ENCODE data around the gene WDR73. TPM values are rescaled to one million over a fixed set of nuclear protein-coding genes. Genes with fewer than 3 reads are reported as not detected.

The WDR73 gene
- 47.1 and 53.2 TPM in 2 replicates for total RNA-seq
- long read RNA-seq, full-length matches to known transcripts = 171 of 217 reads
- long read RNA-seq, partial matches to known transcripts = 10 of 217 reads
- long read RNA-seq, other reads (novel, unspliced or antisense) = 36 of 217 reads

DNA sequence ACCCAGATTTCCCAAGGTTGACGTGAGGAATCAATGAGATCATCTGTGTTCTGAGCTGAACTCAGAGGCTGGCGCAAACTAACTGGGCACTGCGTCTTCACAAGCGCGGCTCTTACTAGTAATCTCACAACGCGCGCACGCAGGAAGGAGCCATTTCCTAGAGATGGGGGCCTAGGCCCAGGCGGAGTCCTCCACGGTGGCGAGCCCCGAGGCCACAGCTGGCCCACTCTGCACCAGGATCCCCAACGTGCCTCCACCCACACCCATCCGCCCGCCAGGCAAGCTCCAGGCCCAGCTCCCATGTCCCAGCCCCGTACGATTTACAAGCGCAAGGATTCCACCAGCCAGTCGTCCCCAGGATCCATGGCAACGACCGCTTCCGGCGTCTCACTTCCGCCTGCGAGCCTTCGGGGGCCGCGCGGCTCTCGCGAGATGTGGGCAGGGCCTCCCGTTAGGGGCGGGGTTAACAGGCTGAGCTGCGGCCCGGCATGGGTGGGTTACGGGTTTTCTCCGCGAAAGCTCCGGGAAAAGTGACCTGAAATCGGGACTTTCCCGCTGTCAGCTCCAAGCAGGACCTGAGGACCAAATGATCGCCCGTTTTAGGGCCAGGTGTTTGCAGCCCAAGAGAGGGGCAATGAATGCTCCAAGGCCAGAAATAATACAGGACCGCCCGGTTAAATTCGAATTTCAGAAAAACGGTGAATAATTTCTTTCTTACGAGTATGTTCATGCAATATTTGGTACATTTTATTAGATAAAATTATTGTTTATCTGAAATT, at the start of gene WDR73:
WDR73 (minus strand) TSS at position 374 of the 779 bp plus-strand sequence; CDS start at position 365, 9 bp downstream.
- H3K4me3 Mint-ChIP-seq = peak within 1 kb of the TSS; percentile 100
- peaks cover 3% of the 10 kb centered on the region for H3K27me3 Mint-ChIP-seq (ENCODE audit: low read depth)
- no peaks in the 10 kb centered on the region for H3K9me3 Mint-ChIP-seq
- H3K27ac Mint-ChIP-seq (ENCODE audit: unreplicated experiment) = peak within 1 kb of the TSS; percentile 99
- peaks cover 7% of the 10 kb centered on the region for H3K36me3 Mint-ChIP-seq (ENCODE audit: low read depth)
- peak; percentile 97 for DNase-seq (ENCODE audit: low read depth, low spot score)
- H3K4me1 Mint-ChIP-seq = peaks cover 40% of the 10 kb centered on the region
- TF ChIP-seq, protein P1, sequence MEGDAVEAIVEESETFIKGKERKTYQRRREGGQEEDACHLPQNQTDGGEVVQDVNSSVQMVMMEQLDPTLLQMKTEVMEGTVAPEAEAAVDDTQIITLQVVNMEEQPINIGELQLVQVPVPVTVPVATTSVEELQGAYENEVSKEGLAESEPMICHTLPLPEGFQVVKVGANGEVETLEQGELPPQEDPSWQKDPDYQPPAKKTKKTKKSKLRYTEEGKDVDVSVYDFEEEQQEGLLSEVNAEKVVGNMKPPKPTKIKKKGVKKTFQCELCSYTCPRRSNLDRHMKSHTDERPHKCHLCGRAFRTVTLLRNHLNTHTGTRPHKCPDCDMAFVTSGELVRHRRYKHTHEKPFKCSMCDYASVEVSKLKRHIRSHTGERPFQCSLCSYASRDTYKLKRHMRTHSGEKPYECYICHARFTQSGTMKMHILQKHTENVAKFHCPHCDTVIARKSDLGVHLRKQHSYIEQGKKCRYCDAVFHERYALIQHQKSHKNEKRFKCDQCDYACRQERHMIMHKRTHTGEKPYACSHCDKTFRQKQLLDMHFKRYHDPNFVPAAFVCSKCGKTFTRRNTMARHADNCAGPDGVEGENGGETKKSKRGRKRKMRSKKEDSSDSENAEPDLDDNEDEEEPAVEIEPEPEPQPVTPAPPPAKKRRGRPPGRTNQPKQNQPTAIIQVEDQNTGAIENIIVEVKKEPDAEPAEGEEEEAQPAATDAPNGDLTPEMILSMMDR (conservative IDR thresholded peaks at IDR 0.05) = no peak

DNA sequence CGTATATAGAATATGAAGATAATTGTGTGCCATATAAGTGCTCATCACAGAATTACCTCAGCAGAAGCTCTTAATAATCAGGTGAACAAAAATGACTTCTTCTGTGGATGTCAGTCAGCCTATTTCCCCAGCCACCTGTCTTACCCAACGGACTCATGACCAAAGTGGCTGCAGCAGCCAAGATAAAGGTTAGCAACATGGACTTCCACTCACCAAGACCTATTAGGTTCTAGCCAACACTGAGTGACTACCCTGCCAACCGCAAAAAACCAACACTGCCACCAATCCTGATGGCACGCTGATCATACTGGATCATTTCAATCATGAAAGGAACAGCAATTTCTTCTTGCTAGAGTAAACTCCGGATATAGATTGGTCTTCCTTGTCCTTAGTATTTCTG, 49.7 kb upstream of the WDR73 start:
- Mint-ChIP-seq H3K27me3 (ENCODE audit: low read depth) (no peaks in the 10 kb centered on the region), H3K27ac (ENCODE audit: unreplicated experiment) (no peak overlapping the region), H3K4me3 (no peak overlapping the region), H3K36me3 (ENCODE audit: low read depth) (peaks cover 3% of the 10 kb centered on the region), H3K4me1 (peaks cover 4% of the 10 kb centered on the region), H3K9me3 (no peaks in the 10 kb centered on the region)
- no peak for DNase-seq (ENCODE audit: low read depth, low spot score)
- TF ChIP-seq, protein P1 (conservative IDR thresholded peaks at IDR 0.05) = no peak

DNA sequence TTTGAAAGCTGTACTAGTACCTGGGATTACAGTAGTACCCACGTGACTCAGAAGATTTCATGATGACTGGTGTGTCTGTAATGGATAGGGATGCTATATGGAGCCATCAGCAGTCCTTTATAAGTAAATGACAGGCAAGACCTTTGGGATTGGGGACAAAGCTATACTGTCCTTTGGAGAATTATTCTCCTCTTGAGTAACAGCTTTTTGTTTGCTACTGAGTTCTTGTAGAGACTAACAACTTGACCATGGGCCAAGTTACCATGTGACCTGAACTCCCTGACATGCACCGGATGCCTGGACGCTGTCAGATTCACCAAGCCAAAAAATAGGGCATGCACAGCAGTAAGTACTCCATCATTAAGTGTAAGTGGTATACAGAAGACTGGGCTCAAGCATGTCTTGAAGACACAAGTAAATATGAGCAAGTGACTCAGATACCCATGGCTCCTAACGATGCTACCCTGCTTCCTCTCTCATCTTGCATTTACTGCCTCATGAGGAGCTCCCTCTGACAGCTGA, 48.9 kb upstream of the WDR73 start:
- Mint-ChIP-seq H3K36me3 (ENCODE audit: low read depth) (peaks cover 2% of the 10 kb centered on the region), H3K27ac (ENCODE audit: unreplicated experiment) (no peak overlapping the region), H3K4me3 (no peak overlapping the region), H3K27me3 (ENCODE audit: low read depth) (no peaks in the 10 kb centered on the region), H3K9me3 (no peaks in the 10 kb centered on the region), H3K4me1 (peaks cover 4% of the 10 kb centered on the region)
- TF ChIP-seq, protein P1 (conservative IDR thresholded peaks at IDR 0.05) = no peak
- no peak for DNase-seq (ENCODE audit: low read depth, low spot score)

DNA sequence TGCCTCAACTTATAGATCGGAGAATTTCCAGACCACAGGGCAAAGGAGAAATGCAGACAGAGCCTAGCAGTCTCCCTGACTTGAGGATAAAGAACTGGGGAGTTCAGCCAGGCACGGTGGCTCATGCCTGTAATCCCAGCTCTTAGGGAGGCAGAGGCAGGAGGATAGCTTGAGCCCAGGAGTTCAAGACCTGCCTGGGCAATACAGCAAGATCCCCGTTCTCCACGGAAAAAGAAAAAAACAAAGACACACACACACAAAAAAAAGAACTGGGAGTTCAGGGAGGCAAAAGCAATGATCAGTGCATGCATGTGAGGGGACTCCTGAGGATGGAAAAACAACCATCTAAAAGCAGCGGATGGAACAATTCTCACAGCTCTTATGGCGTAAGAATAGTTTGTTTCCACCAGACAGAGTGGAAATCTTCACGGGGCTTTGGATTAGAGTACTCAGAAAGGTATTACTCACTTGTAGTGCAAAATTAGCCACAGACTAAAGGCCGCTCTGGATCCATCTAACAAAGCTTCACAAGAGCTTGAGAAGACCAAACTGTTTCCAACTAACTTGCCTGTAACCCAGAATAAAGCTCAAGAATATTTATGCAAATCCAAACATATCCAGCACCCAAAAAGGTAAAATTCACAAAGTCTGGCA, 45.6 kb upstream of the WDR73 start:
- Mint-ChIP-seq H3K27ac (ENCODE audit: unreplicated experiment) (peak overlapping the region; percentile 43), H3K9me3 (no peaks in the 10 kb centered on the region), H3K27me3 (ENCODE audit: low read depth) (no peaks in the 10 kb centered on the region), H3K36me3 (ENCODE audit: low read depth) (no peaks in the 10 kb centered on the region), H3K4me1 (peaks cover 4% of the 10 kb centered on the region), H3K4me3 (no peak overlapping the region)
- TF ChIP-seq, protein P1 (conservative IDR thresholded peaks at IDR 0.05) = no peak
- no peak for DNase-seq (ENCODE audit: low read depth, low spot score)

DNA sequence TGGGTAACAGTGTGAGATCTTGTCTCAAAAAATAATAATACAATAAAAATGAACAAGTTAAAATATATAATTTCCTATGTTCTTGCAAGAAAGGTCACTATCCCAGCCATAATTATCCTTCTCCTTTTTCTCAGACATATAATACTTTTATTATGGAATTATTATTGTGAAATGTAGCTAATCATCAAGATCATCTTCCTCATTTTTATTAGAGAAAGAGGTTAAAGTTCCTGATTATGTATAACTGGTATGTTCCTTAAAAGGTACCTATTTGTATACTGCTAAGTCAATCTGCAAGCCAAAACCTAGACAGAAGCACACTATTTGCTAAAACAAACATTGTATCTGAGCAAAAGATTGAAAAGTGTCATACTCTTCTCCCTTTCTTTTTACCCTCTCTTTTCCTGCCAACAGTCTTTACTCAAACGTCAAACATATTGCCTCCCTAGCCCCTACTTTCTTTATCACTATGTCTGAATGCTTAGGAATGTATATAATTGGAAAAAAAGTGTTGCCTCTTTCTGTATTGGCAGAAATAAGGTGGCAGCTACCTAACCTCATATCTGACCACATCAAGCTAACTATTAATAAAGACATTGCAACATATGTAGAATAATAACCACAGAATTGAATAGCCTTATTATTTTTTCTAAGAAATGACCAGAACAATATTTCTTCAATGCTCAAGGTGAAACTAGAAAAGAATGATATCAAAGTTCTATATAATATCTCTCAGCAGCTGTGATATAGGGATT, 43.3 kb upstream of the WDR73 start:
- no peaks in the 10 kb centered on the region for H3K27me3 Mint-ChIP-seq (ENCODE audit: low read depth)
- no peak overlapping the region for H3K4me3 Mint-ChIP-seq
- peaks cover 4% of the 10 kb centered on the region for H3K4me1 Mint-ChIP-seq
- no peaks in the 10 kb centered on the region for H3K9me3 Mint-ChIP-seq
- TF ChIP-seq, protein P1 (conservative IDR thresholded peaks at IDR 0.05) = no peak
- no peaks in the 10 kb centered on the region for H3K36me3 Mint-ChIP-seq (ENCODE audit: low read depth)
- no peak overlapping the region for H3K27ac Mint-ChIP-seq (ENCODE audit: unreplicated experiment)
- DNase-seq (ENCODE audit: low read depth, low spot score) = no peak
